Ramos (cell line): ENCODE data around the gene LDB2.

Experiments
- in situ Hi-C: fragments of 300-500 bp; cut with MboI; formaldehyde crosslinking; loops from one replicate; pipeline ENCODE4 v1.14.3; 2022; ENCODE audit warnings: low sequenced_read_pairs; ENCODE audit not compliant: unreplicated experiment

Gene LDB2

GRCh38 chr4:16765546-16765945 lies 132.9 kb downstream of the LDB2 start:
- in situ Hi-C loops: no loop called here

- in situ Hi-C loops: no loop called here
These were observed 133.8 kb downstream of the LDB2 start for GRCh38 chr4:16764622-16765021.

DNA sequence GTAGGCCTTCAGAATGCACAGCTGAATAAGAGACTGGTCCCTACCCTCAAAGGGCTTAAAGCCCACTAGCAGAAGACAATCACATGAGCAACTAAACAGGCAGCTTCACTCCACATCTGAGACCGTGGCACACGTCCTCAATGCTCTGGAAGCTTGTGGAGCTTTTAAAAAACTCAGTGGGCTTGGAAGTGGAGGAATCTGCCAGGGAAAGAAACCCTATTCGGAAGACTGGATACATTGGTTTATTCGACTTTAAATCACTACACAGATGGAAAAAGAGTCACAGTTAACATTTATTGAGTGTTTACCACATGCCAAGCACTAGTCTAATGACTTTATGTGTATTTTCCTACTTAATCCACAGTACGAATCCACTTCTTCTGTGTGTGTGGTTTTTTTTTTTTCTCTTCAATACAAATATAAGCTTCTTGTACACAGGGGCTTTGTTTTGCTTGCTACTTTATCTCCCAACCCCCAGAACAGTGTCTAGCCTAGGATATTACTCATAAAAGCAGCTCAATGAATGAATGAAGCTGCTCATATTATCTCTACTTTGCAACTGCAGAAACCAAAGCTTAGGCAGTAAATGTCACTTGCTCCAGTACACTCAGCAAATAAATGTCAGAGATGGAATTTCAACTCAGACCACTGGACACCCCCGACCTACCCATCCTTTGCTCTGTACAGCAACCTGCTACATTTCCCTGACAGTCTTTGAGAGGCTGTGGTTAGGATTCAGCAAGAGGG lies 137.7 kb downstream of the LDB2 start:
- in situ Hi-C loops: no loop called here

- in situ Hi-C loops: no loop called here
These were observed 138.4 kb downstream of the LDB2 start for GRCh38 chr4:16759931-16760582.

DNA sequence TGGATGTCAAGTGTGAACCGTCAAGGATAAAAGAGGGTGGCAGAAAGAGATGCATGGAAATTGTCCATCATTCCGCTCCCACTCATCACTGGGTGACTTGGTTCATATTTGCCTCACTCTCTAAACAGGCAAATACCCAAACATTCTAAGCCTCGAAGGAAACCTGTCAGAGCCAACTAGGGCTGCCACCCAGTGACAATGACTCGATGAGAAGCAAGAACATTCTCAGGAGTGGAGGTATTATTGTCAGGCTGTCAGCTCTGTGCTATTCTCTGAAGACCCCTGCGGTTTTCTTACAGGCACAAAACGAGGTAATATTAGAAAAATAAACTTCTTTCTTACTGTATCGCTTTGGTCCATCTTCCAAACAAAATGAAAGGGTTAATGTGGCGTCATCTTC lies 139.6 kb downstream of the LDB2 start:
- in situ Hi-C loops: no loop called here

DNA sequence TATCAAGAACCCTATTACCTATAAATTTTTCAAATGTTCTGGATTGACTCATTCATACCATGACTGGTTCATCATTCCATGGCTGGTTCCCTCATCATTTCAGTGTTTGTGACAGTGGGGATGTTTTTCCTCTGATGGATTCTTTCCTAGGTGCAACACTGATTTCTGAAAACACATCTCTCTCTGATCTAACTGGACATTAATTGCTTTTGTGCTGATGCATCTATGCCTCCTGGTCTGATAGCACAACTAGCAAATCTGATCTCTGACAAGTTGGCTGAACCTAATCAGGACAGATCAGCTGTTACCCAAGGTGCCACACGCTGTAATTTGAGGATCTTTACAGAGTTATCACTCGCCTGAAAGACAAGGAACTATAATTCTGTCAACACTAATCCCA lies 140.2 kb downstream of the LDB2 start:
- in situ Hi-C loops: no loop called here

DNA sequence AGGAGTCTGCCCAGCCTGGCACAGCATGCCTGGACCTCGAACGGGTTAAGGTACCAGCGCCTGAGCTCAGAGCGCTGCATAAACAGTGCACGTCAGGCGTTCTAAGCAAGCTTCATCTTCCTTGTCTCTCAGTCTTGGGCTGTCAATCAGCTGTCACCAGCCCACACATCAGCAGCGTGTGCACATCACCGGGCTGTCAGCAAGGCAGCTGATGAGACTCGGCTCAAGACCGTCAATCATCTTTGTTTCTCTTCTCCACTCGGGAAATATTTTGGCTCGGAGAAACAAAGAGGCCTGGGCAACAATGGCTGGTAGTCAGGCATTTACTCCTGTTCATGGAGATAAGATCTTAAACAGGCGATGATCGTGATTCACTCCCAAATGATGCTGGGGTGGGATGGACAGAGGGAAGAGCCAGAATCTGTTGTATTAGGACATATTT lies 141.3 kb downstream of the LDB2 start:
- in situ Hi-C loops: no loop called here

GRCh38 chr4:16754104-16754503 lies 144.3 kb downstream of the LDB2 start:
- in situ Hi-C loops: no loop called here

GRCh38 chr4:16752150-16752549 lies 146.3 kb downstream of the LDB2 start:
- in situ Hi-C loops: no loop called here

GRCh38 chr4:16750882-16751642 lies 147.4 kb downstream of the LDB2 start:
- in situ Hi-C loops: no loop called here

DNA sequence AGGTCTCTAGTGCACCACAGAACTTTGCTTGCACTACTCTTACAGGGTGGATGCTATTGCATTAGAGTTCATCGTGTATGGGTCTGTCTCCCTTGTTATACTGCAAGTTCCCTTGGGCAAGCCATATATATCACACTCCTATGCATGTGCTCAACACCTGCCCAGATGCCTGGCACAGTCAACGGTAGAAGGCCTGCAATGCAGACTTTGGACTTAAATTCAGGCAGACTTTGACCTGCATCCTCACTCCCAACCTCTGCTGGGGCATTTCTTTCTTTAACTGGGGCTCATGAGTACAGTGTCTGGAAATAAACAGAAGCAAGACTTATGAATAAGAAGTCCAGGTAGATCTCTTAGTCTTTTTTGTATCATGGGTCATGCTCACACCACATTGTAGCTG lies 148.2 kb downstream of the LDB2 start:
- in situ Hi-C loops: no loop called here

GRCh38 chr4:16745887-16746286 lies 152.6 kb downstream of the LDB2 start:
- in situ Hi-C loops: no loop called here

DNA sequence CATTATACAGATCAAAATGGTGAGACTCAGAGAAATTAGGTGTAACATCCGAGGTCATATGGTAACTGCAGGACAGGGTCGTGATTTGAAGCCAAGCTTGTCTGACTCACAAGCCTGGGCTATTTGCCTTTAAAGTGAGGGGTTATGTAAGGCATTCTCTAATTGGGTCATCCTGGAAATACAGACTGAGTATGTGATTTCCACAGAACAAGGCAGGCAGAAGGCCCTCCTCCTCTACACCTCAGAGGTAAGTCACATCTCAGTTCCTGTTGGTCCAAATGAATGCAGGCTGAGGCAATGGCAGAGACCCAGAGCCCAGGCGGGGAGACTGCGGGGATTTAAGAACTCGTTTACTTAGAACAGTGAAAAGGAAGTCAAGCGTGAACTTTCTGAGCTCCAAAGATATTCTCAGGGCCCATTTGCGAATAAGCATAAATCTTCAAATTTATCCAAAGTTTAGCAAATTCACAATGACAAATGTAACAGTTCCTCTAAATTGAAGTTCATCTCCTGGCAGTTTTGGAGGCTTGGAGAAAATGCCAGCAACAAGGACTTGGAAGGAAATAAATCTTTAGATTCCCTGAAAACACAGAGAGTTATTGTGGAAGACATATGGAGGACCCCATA lies 153.3 kb downstream of the LDB2 start:
- in situ Hi-C loops: no loop called here

- in situ Hi-C loops: no loop called here
These were observed 157.2 kb downstream of the LDB2 start for GRCh38 chr4:16741287-16741686.

- in situ Hi-C loops: no loop called here
These were observed 158.3 kb downstream of the LDB2 start for GRCh38 chr4:16739997-16740624.

- in situ Hi-C loops: no loop called here
These were observed 159.9 kb downstream of the LDB2 start for GRCh38 chr4:16738558-16738957.

GRCh38 chr4:16733509-16733908 lies 164.9 kb downstream of the LDB2 start:
- in situ Hi-C loops: no loop called here

GRCh38 chr4:16732741-16733140 lies 165.7 kb downstream of the LDB2 start:
- in situ Hi-C loops: no loop called here

DNA sequence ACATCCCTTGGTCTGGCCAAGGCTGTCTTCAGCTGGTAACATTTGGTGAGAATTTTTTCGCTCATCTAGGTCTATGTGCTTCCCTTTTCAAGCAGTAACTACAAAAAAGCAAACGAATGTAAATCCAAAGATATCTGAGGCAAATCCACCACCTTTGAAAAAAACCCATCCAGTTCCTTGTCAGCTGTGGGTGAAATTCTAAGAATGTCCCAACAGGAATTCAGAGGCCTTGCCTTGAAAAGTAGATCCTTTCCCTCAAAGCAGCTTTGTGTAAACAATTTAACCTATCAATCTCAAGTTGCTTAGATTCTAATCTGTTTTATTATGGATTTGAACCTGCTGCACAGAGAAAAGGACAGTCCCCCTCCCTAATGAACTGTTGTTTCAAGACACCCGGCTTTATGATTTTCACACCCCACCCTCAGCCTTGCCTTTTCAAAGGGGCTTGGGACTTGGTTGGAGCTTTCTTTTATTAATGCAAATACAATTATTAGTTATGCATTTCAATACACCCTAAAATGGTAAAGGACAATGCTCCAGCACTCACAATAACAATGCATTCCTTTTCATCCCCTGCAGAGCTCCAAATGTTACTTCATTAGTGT lies 166.6 kb downstream of the LDB2 start:
- in situ Hi-C loops: no loop called here
